ENCODE data around the gene RNF19B.

GRCh38 chr1:33009561-33009960, 45.0 kb upstream of the RNF19B start:
- TF ChIP-seq POLR2A (IDR thresholded peaks at IDR 0.05) (no peak), CTCF (IDR thresholded peaks at IDR 0.05) (no peak)

Measured in tibial nerve (tissue), 3 donors.